Hematopoietic multipotent progenitor cell treated with erythropoietin and hydrocortisone succinate and interleukin-3 and kit ligand, for 17 days (in vitro differentiated cells): ENCODE data around the gene CTNNA1.
"Not testable (repeated sequence)": the region's sequence is repeated elsewhere in the genome, so short reads cannot be mapped to it uniquely, and the experiment has no call there.

Experiments
- DNase-seq: peaks from one replicate; pipeline ENCODE4 v3.0.0-alpha.2; 2015; ENCODE audit warnings: low spot score

CTNNA1 gene, protein sequence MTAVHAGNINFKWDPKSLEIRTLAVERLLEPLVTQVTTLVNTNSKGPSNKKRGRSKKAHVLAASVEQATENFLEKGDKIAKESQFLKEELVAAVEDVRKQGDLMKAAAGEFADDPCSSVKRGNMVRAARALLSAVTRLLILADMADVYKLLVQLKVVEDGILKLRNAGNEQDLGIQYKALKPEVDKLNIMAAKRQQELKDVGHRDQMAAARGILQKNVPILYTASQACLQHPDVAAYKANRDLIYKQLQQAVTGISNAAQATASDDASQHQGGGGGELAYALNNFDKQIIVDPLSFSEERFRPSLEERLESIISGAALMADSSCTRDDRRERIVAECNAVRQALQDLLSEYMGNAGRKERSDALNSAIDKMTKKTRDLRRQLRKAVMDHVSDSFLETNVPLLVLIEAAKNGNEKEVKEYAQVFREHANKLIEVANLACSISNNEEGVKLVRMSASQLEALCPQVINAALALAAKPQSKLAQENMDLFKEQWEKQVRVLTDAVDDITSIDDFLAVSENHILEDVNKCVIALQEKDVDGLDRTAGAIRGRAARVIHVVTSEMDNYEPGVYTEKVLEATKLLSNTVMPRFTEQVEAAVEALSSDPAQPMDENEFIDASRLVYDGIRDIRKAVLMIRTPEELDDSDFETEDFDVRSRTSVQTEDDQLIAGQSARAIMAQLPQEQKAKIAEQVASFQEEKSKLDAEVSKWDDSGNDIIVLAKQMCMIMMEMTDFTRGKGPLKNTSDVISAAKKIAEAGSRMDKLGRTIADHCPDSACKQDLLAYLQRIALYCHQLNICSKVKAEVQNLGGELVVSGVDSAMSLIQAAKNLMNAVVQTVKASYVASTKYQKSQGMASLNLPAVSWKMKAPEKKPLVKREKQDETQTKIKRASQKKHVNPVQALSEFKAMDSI

DNA sequence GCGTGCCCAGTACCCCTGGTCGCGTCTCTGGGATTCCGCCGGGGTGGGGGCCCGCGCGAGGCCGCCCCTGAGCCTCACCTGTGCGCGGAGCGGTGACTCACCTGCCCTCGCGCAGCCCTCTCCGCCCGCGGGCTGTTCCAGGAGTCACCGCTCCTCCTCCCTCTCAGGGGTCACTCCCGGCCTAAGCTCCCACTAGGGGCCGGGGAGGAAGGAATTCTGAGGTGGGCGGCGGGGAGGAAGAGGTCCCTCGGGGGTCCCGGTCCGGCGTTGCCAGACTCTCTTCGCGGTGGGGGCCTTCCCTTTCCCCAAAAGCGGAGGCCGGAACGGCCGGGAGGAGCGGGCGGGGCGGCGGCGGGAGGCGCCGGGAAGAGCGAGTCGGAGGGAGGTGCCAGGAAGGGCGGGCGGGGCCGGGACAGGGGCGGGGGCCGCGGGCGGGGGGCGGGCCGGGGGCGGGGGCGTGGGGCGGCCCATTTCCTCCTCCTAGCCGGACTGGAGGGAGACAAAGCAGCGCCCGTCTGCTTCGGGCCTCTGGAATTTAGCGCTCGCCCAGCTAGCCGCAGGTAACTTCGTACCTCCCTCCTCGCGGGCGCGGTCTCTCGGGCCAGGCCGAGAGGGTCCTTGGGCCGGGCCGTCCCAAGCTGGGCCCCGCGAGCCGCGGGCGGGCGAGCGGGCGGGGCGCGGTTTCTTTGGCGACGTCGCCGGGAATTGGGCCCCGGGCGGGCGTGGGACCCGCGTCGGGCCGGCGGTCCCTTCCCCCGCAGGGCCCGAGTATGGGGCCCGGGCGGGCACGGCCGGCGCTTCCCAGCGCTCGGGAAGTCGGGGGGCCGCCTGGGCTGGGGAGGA lies at the start of gene CTNNA1:
CTNNA1 (plus strand) TSS at position 475 of the 843 bp plus-strand sequence. CDS start 28,500 bp downstream, outside the sequence.
- peak; percentile 74 for DNase-seq

DNA sequence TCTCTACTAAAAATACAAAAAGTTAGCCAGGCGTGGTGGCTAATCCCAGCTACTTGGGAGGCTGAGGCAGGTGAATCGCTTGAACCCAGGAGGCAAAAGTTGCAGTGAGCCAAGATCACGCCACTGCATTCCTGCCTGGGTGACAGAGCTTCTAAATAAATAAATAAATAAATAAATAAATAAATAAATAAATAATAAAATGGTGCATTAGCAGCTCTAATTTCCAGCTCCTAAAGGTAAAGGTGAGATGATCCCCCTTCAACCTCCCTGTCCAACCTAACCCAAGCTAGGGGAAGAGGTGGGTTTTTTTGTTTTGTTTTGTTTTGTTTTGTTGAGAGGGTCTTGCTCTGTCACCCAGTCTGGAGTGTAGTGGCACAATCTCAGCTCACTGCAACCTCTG lies 49.4 kb upstream of the CTNNA1 start:
- not testable (repeated sequence) for DNase-seq

DNA sequence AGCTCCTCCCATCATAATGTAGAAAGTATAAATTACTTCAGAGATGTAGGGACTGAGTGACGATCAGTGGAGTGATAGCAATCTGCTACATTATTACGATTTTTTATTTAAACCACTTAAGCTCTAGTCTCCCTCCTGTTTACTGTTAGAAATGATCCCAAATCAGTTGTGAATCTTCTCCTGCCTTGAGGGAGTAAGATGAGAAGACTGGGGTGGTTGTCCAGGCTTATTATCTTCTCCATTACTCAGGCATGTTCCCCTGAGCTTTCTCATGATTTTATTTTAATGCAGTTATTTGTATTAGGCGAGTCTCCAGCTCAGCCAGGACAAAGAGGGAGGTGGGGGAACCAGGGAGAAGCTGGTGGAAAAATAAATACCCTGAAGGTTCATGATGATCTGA lies 48.2 kb upstream of the CTNNA1 start:
- no peak for DNase-seq

DNA sequence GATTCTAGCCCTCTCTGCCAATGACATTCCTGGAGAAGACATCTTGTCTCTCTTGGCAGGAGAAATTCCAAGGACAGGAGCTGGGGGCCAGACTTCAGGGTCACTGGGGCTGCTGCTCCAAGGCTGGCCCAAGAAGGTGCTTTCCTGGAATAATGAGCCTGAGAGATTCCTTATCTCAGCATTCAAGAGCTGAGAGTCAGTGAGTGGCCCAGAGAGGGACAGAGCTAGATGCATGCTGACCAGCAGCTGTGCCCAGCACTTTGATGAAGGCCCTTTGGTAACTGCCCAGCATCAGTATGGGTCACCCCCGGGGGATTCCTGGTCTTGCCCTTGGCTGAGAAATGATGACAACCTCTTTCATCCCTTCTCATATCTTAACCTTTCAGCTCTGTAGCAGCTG lies 47.7 kb upstream of the CTNNA1 start:
- DNase-seq, result no peak

DNA sequence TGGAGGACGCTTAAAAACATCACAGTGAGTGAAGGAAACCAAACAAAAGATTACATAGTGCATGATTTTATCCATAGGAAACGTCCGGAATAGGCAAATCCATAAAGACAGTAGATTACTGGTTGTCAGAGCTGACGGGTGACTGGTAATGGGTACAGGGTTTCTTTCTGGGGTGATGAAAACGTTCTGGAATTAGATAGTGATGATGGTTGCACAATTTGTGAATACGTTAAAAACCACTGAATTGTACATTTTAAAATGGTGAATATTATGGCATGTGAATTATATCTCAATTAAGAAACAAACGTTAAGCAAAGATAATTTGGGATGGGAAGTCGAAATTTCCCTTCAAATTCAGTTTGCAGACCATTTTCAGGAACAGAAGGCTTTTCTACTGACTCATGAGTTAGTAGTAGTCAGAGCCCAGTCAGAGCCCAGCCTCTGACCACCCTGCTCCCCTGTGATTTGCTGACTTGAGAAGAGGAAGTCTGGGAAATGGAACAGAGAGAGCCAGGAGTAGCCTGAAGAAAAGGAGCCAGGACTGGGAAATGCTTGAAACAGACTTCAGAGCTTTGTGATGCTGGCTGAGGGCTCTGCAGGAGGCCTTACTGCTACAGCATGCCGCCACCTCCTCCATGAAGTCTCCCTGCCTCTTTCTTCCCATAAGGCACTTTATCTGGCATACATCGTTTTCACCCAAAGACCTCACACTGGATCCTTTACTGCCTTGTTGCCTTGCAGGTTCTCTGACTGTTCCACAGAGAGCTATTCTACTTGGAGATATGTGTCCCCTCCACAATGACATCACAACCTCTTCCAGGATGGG lies 46.4 kb upstream of the CTNNA1 start:
- DNase-seq, result no peak

DNA sequence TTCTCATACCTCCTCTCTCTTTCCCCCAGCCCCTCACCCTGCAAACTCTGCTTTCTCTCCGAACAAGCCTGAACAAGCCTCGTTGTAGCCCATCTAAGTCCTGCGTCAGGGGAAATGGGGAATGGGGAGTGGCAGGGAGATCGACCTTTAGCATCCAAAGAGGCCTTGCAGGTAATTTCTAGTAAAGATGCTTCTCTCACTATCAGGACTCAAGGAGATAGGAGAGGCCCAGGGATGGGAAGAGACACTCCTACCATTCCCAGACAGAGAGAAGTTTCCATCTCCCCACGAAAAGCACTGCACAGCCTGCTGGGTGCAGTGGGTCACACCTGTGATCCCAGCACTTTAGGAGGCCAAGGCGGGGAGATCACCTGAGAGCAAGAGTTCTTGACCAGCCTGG lies 44.4 kb upstream of the CTNNA1 start:
- no peak for DNase-seq

DNA sequence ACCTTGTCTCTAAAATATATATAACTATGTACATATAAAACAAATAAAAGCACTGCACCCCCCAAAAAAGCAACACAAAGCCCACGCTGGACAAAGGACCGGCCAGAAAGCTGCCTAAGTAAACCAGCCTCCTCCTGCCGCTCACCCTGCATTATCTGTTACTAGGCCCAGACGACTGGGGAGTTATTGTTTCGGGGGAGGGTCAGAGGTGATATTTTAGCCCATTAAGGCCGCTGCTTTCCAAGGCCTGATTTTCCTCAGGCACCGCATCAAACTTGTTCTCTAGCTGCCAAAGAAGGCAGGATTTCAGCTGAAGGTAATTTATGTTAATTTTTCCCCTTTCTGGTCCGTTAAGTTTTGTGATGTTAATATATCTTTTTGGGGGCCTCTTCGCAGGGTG lies 44.0 kb upstream of the CTNNA1 start:
- DNase-seq, result no peak

DNA sequence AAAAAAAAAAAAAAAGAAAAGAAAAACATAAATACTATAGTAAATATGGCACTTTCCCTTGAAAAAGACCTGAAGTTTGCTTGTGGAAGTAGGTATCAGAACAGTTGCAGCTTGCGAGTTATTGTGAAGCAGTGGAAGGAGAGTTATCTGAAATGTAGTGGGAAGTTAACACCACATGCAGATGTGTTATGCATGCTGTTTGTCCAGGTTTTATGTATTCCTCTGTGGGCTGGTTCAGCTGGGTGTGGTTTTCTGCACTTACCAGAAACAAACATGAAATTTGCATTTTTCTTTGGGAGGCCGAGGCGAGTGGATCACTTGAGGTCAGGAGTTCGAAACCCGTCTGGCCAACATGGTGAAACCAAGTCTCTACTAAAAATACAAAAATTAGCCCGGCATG lies 42.1 kb upstream of the CTNNA1 start:
- no peak for DNase-seq

DNA sequence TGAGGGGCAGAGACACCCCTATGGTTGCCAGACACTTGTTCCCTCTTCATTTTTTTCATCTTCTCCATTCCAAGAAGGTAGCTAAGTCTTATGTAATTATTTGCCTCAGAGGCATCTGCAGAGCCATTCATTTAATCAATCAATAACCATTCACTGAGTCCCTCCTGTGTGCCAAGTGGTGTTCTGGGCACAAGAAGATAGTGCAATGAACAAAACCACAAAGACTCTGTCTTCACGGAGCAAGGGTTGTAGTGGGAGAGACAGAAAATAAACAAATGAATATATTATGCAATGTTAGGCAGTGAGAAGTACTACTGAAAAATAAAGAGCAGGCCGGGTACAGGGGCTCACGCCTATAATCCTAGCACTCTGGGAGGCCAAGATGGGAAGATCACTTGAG lies 41.4 kb upstream of the CTNNA1 start:
- no peak for DNase-seq

DNA sequence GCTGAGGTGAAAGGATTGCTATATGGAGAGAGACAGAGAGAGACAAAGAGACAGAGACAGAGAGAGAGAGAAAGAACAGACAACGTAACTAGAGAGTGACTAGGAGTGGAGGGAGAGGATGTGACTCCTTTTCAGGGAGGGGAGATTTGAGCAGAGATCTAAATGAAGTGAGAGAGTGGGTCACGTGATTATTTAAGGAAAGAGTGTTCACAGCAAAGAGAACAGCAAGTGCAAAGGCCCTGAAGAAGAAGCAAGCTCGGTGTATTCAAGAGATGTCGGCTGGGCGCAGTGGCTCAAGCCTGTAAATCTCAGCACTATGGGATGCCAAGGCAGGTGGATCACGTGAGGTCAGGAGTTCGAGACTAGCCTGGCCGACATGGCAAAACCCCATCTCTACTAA lies 40.9 kb upstream of the CTNNA1 start:
- DNase-seq, result no peak

DNA sequence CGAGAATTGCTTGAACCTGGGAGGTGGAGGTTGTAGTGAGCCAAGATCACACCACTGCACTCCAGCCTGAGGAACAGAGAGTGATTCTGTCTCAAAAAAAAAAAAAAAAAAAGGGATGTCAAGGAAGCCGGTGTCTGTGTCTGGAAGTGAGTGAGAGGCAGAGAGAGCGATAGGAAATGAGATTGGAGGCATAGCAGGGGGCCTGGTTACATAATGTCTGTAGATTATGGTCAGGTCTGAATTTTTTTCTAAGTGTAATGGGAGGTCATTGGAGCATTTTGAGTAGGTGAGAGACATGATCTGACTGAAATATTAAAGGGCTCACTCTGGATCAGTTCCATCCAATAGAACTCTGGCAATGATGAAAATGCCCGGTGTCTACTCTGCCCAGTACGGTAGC lies 40.4 kb upstream of the CTNNA1 start:
- DNase-seq, result no peak

DNA sequence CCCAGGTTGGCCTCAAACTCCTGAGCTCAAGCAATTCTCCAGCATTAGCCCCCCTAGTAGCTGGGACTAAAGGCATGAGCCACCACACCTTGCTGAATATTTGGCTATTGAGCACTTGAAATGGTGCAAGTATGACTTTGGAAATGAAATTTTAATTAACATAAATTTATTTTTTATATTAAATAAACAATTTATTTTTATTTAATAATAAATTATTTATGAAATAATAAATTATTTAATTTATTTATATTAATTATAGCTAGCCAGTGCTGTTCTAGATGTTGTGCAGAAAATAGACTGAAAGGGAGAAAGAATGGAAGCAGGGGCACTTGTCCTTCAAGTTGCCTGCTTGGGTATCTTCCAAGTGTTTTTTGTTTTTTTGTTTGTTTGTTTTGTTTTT lies 40.0 kb upstream of the CTNNA1 start:
- DNase-seq, result no peak

DNA sequence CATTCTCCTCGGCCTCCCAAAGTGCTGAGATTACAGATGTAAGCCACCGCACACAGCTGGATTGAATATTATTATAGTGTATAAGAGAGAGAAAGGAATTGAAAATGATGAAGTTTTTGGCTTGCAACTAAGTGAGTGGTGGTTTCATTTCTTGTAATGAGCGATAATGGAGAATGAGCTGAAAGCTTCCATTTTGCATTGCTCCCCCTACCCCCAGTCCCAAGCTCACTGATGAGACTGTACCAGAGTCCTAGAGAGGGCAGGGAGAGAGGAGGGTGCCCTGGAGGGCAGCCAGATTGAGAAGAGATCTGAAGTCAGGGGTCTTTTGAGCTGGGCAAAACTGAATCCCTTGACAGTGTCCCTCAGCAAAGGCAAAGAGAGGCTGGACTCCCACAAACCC lies 38.5 kb upstream of the CTNNA1 start:
- DNase-seq, result no peak

DNA sequence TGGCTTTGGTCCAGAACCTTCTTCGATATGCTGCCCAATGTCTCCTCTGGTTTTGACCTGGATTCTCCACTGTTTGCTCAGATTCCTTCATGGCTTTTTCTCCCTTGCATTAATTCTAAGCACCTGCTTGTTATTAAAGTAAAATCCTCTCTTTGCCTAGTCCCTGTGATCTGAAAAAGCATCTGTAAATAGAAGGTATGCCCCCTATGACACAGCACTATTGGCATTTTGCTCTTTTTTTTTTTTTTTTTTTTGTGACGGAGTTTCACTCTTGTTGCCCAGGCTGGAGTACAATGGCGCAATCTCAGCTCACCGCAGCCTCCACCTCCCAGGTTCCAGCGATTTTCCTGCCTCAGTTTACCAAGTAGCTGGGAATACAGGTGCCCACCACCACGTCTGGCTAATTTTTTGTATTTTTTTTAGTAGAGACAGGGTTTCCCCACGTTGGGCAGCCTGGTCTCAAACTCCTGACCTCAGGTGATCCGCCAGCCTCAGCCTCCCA lies 37.2 kb upstream of the CTNNA1 start:
- DNase-seq, result not testable (repeated sequence)

DNA sequence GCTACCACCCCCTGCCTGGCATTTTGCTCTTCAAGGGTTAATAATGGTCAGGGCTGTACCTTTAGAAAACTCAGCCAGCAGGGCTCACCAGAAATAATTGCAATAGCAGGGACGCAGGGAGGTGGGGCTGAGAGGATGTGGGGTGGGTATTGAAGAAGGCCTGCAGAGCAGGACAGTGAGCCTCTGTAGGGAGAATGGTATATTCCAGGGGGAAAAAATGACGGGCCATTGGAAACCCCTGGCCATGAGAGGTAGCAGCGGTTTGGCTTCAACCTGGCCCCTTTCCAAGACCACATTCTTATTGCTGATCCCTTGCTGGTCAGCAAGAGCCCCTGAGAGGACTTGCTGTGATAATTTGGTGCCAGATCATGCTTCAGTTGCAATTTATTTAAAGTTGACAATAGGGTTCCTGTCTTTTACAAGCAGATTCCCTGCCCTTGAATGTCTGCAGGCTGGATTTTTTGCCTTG lies 36.7 kb upstream of the CTNNA1 start:
- no peak for DNase-seq

DNA sequence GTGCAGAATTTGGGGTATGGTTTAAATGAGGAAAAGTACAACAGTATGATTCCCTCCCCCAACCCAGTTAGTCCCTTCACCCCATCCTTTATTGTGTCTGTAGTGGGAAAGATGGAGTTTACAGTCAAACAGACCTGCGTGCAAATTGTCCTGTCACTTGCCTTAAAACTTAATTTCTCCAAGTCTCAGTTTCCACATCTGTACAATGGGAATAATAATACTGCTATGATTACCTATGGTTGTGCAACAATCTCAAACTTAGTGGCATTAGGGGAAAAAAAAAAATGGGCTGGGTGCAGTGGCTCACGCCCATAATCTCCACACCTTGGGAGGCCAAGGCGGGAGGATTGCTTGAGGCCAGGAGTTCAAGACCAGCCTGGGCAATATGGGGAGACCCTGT lies 35.8 kb upstream of the CTNNA1 start:
- DNase-seq, result no peak

DNA sequence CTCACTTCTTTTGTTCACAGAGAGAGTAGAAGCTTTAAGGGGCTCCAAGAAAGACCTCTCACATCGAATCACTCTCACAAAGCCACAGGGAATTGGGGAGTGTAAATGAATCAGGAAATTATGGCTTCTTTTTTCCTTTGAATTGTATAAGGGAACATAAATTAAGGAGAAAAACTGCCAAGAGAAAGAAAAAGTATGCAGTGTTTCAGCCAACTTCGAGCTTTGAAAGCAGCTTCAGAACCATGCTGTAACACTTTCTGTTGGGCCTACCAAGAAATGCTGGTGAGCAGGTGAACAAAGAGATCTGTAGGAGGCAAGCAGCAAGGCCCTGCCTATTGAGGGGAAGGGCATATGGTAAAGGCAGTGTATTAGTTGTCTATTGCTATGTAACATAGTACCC lies 33.4 kb upstream of the CTNNA1 start:
- no peak for DNase-seq

DNA sequence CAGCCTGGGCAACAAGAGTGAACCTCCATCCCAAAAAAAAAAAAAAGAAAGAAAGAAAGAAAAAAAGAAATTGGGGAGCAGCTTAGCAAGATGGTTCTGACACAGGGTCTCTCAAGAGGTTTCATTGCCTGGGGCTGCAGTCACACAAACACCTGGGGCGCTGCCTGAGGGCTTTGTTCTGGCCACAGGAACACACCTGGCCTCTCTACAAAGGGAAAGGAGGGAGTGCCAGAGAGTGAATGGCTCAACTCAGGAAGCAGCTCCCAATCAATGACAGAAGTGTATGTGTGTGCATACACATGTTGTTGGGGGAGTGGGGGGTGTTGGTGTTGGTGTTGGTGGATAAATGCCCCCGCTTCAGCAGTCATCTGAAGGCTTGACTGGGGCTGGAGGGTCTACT lies 32.4 kb upstream of the CTNNA1 start:
- no peak for DNase-seq

DNA sequence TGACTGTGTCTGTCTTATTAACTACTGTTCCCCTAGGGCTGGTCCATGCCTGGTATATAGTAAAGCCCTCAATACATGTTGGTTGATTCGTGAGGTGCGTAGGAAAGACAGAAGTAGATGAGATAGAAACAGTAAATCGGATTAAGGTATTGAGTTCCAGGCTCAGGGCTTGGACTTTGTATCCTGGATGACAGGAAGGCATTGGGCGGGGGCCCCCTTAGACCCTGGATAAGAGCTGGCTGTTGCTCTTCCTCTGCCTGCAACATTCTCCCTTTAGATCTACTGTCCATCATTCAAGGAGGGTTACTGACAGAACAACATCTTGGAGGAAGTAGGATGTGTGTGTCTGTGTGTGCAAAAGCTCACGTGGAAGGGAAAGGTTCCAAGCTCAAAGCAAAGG lies 31.2 kb upstream of the CTNNA1 start:
- DNase-seq, result no peak

DNA sequence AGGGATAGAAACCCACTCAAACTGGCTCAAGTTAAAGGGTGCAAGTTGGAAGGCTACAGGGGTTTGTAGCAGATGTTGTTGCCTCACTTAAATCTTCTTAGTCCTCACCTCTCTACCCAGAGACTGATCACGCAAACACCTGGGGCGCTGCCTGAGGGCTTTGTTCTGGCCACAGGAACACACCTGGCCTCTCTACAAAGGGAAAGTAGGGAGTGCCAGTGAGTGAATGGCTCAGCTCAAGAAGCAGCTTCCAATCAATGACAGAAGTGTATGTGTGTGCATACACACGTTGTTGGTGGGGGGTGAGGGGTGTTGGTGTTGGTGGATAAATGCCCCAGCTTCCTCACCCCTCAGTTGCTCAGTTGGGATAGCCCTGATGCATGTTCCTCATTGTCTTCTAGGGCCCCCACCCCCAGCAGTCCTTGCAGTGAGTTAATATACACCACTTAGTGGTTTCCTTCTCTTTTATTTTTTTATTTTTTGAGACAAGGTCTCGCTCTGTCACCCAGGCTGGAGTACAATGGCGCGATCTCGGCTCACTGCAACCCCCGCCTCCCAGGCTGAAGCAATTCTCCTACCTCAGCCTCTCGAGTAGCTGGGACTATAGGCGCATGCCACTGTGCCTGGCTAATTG lies 30.6 kb upstream of the CTNNA1 start:
- no peak for DNase-seq
